GM12864 (cell line): ENCODE measurements around the gene COG2.

Source experiments
- DNase-seq: peaks from one replicate; pipeline ENCODE4 v3.0.0-alpha.2; 2011; ENCODE audit warnings: low read depth
- H3K4me3 ChIP-seq: 2 replicates; pipeline ENCODE4 v1.5.1; 2011; ENCODE audit warnings: mild to moderate bottlenecking, low read depth, low read length, control low read depth
- TF ChIP-seq, protein P1 (sequence below): IDR thresholded peaks from 2 replicates; pipeline ENCODE4 v1.5.1; 2011; ENCODE audit warnings: low read depth, mild to moderate bottlenecking, moderate library complexity, low read length, control low read depth, inconsistent platforms; ENCODE audit errors: missing control alignments

COG2 gene

DNA sequence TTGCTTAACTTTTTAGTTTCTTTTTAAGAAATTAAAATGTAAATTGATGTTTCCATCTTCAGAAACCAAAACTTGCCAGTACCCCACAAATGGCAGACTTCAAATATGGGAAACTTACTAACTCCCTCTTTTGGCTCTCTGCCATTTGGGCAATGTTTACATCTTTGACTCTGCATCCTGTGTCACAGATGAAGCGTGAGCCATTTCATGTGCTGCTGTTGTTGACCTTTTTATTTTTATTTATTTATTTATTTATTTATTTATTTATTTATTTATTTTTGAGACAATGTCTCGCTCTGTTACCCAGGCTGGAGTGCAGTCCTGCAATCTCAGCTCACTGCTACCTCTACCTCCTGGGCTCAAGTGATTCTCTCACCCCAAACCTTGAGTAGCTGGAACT lies 16.0 kb upstream of the COG2 start:
- TF ChIP-seq, protein P1, sequence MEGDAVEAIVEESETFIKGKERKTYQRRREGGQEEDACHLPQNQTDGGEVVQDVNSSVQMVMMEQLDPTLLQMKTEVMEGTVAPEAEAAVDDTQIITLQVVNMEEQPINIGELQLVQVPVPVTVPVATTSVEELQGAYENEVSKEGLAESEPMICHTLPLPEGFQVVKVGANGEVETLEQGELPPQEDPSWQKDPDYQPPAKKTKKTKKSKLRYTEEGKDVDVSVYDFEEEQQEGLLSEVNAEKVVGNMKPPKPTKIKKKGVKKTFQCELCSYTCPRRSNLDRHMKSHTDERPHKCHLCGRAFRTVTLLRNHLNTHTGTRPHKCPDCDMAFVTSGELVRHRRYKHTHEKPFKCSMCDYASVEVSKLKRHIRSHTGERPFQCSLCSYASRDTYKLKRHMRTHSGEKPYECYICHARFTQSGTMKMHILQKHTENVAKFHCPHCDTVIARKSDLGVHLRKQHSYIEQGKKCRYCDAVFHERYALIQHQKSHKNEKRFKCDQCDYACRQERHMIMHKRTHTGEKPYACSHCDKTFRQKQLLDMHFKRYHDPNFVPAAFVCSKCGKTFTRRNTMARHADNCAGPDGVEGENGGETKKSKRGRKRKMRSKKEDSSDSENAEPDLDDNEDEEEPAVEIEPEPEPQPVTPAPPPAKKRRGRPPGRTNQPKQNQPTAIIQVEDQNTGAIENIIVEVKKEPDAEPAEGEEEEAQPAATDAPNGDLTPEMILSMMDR: no peak
- no peak overlapping the region for H3K4me3 ChIP-seq
- no peak for DNase-seq

DNA sequence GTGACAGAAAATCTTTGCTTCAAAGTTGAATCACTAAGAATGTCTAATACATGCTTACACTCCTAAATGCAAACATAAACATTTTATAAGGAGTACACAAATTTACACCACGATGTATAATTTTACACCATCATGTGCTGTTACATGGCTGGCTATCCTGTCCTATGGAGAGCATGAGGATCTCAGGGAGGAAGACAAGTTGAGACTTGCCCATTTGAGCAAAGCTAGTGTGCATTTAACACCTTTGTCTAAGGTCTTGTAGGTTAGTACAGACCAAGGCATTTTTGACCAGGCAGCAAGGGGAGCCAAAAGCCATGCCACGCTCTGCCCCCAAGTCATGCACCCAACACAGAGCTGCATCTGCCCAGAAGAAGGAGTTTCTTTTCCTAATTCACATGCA lies 14.5 kb upstream of the COG2 start:
- TF ChIP-seq, protein P1: no peak
- DNase-seq: no peak

DNA sequence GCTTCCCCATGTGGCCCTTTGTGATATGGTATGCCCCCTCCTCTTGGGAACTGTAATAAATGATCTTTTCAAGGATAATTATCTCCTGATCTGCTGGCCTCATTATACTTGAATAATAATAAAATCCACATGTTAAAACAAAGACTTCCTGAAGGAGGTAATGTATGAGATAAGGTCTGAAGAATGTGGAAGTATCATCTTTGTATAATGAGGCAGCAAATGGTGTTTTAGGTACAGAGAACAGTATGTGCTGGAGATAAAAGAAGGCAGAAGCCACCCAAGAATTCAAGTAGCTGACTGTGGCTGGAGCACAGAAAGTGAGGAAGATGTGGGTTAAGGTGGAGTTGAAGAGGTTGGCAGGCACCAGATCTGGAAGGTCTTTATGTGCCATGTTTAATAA lies 12.8 kb upstream of the COG2 start:
- no peak for DNase-seq
- TF ChIP-seq, protein P1: no peak

More for the DNA sequence above, 14.5 kb upstream of the COG2 start:
- H3K4me3 ChIP-seq: no peak overlapping the region

DNA sequence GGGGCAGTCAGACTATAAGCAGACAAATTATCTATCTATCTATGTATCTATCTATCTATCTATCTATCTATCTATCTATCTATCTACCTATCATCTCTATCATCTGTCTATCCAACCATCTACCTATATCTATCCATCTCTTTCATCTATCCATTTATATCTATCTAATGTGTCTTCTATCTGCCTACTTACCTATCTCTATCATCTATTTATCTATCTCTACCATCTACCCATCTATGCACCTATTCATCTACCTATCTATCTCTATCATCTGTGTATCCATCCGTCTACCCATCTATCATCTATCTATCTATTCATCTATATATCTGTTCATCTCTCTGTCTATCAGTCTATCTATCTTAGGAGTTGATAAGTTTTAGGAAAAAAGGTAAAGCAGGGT lies 10.8 kb upstream of the COG2 start:
- TF ChIP-seq, protein P1: no peak
- DNase-seq: no peak
- H3K4me3 ChIP-seq: no peak overlapping the region

More for the DNA sequence above, 12.8 kb upstream of the COG2 start:
- H3K4me3 ChIP-seq: no peak overlapping the region

DNA sequence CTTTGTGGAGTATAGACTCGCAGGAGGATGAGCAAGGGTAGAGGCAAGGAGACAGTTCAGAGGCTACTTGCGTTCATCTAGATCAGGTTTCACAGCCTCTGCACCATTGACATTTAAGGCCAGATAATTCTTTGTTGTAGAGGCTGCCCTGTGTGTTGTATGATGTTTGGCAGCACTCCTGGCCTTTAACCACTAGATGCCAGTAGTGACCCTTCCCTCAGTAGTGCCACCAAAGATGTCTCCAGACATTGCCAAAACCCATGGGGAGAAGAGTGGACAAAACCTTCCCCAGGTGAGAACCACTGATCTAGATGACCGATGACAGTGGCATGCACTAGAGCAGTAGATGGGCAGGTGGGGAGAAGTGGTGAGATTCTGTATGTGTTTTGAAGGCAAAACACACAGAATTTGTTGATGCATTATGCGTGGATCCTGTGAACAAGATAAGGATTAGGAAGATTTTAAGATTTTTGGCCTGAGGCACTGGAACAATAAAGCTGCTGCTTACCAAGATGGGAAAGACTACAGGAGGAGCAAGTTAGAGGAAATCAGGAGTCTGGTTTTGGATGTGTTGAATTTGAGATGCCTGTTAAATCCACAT lies 9.9 kb upstream of the COG2 start:
- TF ChIP-seq, protein P1: peak; percentile 72
- H3K4me3 ChIP-seq: no peak overlapping the region
- no peak for DNase-seq

GRCh38 chr1:230633469-230633868 lies 8.8 kb upstream of the COG2 start:
- no peak for DNase-seq
- TF ChIP-seq, protein P1: no peak
- H3K4me3 ChIP-seq: no peak overlapping the region

DNA sequence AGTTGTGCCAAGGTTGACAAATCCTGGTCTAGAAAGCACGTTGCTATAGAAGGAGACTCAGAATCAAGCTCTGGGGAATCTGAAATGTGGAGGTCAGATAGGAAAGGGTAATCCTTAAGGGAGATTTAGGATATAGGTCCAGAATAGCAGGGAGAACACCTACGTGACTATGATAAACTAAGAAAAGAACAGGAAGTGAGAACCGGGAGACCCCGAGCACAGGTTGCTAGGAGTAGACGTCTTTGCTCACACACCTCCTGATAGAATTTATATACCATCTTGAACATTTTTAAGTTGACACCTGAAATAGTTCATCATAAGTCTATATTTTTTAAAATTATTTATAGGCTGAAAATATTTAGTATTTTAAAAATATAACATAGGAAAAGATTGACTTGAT lies 7.9 kb upstream of the COG2 start:
- DNase-seq: no peak
- TF ChIP-seq, protein P1: no peak
- no peak overlapping the region for H3K4me3 ChIP-seq
